H9 (cell line): ENCODE results near the gene NPAS3. TPM values are rescaled to one million over a fixed set of nuclear protein-coding genes. Genes with fewer than 3 reads are reported as not detected.

Experiments
- DNase-seq: peaks from one replicate; pipeline ENCODE4 v3.0.0-alpha.2; 2017
- H2AFZ ChIP-seq: one replicate; pipeline ENCODE4 v1.6.1; 2013; ENCODE audit warnings: mild to moderate bottlenecking, low read length, control low read depth, moderate library complexity
- H2AK5ac ChIP-seq: 2 replicates; pipeline ENCODE4 v1.6.1; 2013; ENCODE audit warnings: low read length, control low read depth, mixed read lengths; ENCODE audit not compliant: insufficient read length
- H2BK120ac ChIP-seq: one replicate; pipeline ENCODE4 v1.6.1; 2013; ENCODE audit warnings: low read depth, mild to moderate bottlenecking, low read length, control low read depth, inconsistent platforms; ENCODE audit not compliant: poor library complexity, severe bottlenecking
- H2BK12ac ChIP-seq: 2 replicates; pipeline ENCODE4 v1.6.1; 2013; ENCODE audit warnings: low read length, control low read depth, mixed read lengths, low read depth; ENCODE audit not compliant: insufficient read length
- H2BK15ac ChIP-seq: 2 replicates; pipeline ENCODE4 v1.6.1; 2013; ENCODE audit warnings: low read depth, low read length, control low read depth
- H2BK20ac ChIP-seq: one replicate; pipeline ENCODE4 v1.6.1; 2013; ENCODE audit warnings: low read depth, mild to moderate bottlenecking, low read length, control low read depth, inconsistent platforms; ENCODE audit not compliant: poor library complexity, severe bottlenecking
- H2BK5ac ChIP-seq: 2 replicates; pipeline ENCODE4 v1.6.1; 2013; ENCODE audit warnings: low read length, control low read depth, mixed read lengths; ENCODE audit not compliant: insufficient read length
- H3K14ac ChIP-seq: 2 replicates; pipeline ENCODE4 v1.6.1; 2013; ENCODE audit warnings: low read length, control low read depth; ENCODE audit not compliant: insufficient read depth
- H3K18ac ChIP-seq: 2 replicates; pipeline ENCODE4 v1.6.1; 2013; ENCODE audit warnings: low read depth, mild to moderate bottlenecking, mixed read lengths, low read length, control low read depth; ENCODE audit not compliant: insufficient read length
- H3K23ac ChIP-seq: 2 replicates; pipeline ENCODE4 v1.6.1; 2013; ENCODE audit warnings: low read length, control low read depth, mixed read lengths, low read depth; ENCODE audit not compliant: insufficient read length
- H3K23me2 ChIP-seq: 2 replicates; pipeline ENCODE4 v1.6.1; 2013; ENCODE audit warnings: low read depth, mild to moderate bottlenecking, mixed read lengths, low read length, control low read depth; ENCODE audit not compliant: insufficient read length, poor library complexity, severe bottlenecking
- H3K27ac ChIP-seq: 2 replicates; pipeline ENCODE4 v1.5.1; 2013; ENCODE audit warnings: low read length, control low read depth, mixed read lengths, low read depth; ENCODE audit not compliant: insufficient read length
- H3K27me3 ChIP-seq: 2 replicates; pipeline ENCODE4 v1.6.1; 2013; ENCODE audit warnings: low read length, control low read depth, inconsistent platforms; ENCODE audit not compliant: insufficient read depth
- H3K4ac ChIP-seq: 2 replicates; pipeline ENCODE4 v1.6.1; 2013; ENCODE audit warnings: low read depth, mild to moderate bottlenecking, control low read depth, inconsistent platforms, low read length, moderate library complexity
- H3K4me1 ChIP-seq: 2 replicates; pipeline ENCODE4 v1.6.1; 2013; ENCODE audit warnings: low read length, control low read depth, inconsistent platforms; ENCODE audit not compliant: insufficient read depth
- H3K4me2 ChIP-seq: 2 replicates; pipeline ENCODE4 v1.6.1; 2013; ENCODE audit warnings: low read length, control low read depth, mixed read lengths; ENCODE audit not compliant: insufficient read length, insufficient read depth
- H3K56ac ChIP-seq: 2 replicates; pipeline ENCODE4 v1.6.1; 2013; ENCODE audit warnings: low read depth, mild to moderate bottlenecking, mixed read lengths, low read length, control low read depth; ENCODE audit not compliant: insufficient read length
- H3K79me1 ChIP-seq: 2 replicates; pipeline ENCODE4 v1.6.1; 2013; ENCODE audit warnings: low read depth, mild to moderate bottlenecking, moderate library complexity, low read length, control low read depth, inconsistent platforms; ENCODE audit not compliant: insufficient read depth, poor library complexity, severe bottlenecking
- H3K79me2 ChIP-seq: 2 replicates; pipeline ENCODE4 v1.6.1; 2013; ENCODE audit warnings: low read length, control low read depth, inconsistent platforms; ENCODE audit not compliant: insufficient read depth
- H3K9ac ChIP-seq: 2 replicates; pipeline ENCODE4 v1.6.1; 2013; ENCODE audit warnings: low read length, control low read depth, mixed read lengths; ENCODE audit not compliant: insufficient read length; ENCODE audit errors: extremely low read depth
- H3K9me3 ChIP-seq: one replicate; pipeline ENCODE4 v1.6.1; 2013; ENCODE audit warnings: low read depth, low read length, inconsistent platforms; ENCODE audit not compliant: control insufficient read depth
- H3T11ph ChIP-seq: one replicate; pipeline ENCODE4 v1.6.1; 2013; ENCODE audit warnings: mild to moderate bottlenecking, low read length, control low read depth, inconsistent platforms
- H4K20me1 ChIP-seq: one replicate; pipeline ENCODE4 v1.6.1; 2013; ENCODE audit not compliant: control insufficient read depth, insufficient read length, insufficient read depth
- H4K5ac ChIP-seq: 2 replicates; pipeline ENCODE4 v1.6.1; 2013; ENCODE audit warnings: low read depth, mild to moderate bottlenecking, mixed read lengths, low read length, control low read depth; ENCODE audit not compliant: insufficient read length
- H4K8ac ChIP-seq: replicated peaks from 2 replicates; pipeline ENCODE4 v1.6.1; 2013; ENCODE audit warnings: low read length, control low read depth, mixed read lengths, low read depth; ENCODE audit not compliant: insufficient read length
- H4K91ac ChIP-seq: 2 replicates; pipeline ENCODE4 v1.6.1; 2013; ENCODE audit warnings: low read depth, mild to moderate bottlenecking, moderate library complexity, mixed read lengths, low read length, control low read depth; ENCODE audit not compliant: insufficient read length
- H3K27ac Mint-ChIP-seq, 3 experiments: 2 replicates in 2 of 3; 3 replicates in 1 of 3; pipeline ENCODE4 v1.8.0; 2020 to 2021; ENCODE audit warnings: mixed read lengths in 3 of 3, mild to moderate bottlenecking in 1 of 3, moderate library complexity in 1 of 3
- H3K27me3 Mint-ChIP-seq: 2 replicates; pipeline ENCODE4 v1.8.0; 2021; ENCODE audit warnings: low read depth, mild to moderate bottlenecking, moderate library complexity, mixed read lengths
- H3K36me3 Mint-ChIP-seq, 3 experiments: 2 replicates in 2 of 3; 3 replicates in 1 of 3; pipeline ENCODE4 v1.8.0; 2020 to 2021; ENCODE audit warnings: low read depth in 3 of 3, mixed read lengths in 3 of 3; ENCODE audit not compliant: insufficient read depth in 1 of 3
- H3K4me1 Mint-ChIP-seq, 2 experiments: 2 replicates each; pipeline ENCODE4 v1.8.0; 2020; ENCODE audit warnings: mixed read lengths in 2 of 2
- H3K4me3 Mint-ChIP-seq, 2 experiments: 2 replicates in 1 of 2; 3 replicates in 1 of 2; pipeline ENCODE4 v1.8.0; 2020 to 2021; ENCODE audit warnings: mild to moderate bottlenecking in 2 of 2, mixed read lengths in 2 of 2, moderate library complexity in 1 of 2
- H3K9me3 Mint-ChIP-seq, 2 experiments: 2 replicates in 1 of 2; 3 replicates in 1 of 2; pipeline ENCODE4 v1.8.0; 2020; ENCODE audit warnings: mild to moderate bottlenecking in 2 of 2, mixed read lengths in 2 of 2, moderate library complexity in 1 of 2
- CTCF ChIP-seq: fragments of 200-600 bp; sonication (generic); conservative IDR thresholded peaks from 3 replicates; pipeline ENCODE4 v1.8.0; 2021; ENCODE audit warnings: antibody characterized with exemption, mild to moderate bottlenecking
- WGBS: extraction: QIAGEN DNeasy Blood & Tissue Kit; methylation state at CpG from one replicate; pipeline ENCODE4 v1.1.7; 2013; ENCODE audit warnings: missing lambda C conversion rate, low lambda C conversion rate, mixed read lengths; ENCODE audit not compliant: insufficient read length; ENCODE audit errors: extremely low coverage; 5-methylcytosine and 5-hydroxymethylcytosine counted together
- total RNA-seq: library from RNA; stranded (reverse); gene quantifications from 2 replicates; pipeline ENCODE4 v1.2.1, GENCODE V29; 2021

Gene NPAS3
- total RNA-seq, 1 experiment from 2014 or later, result 0.17 TPM

GRCh38 chr14:33118668-33119067 is 180.0 kb downstream of the NPAS3 start:
- no peak overlapping the region for H3K27ac ChIP-seq
- no peak overlapping the region for H3K14ac ChIP-seq
- no peaks in the 10 kb centered on the region for H3K9me3 ChIP-seq
- Mint-ChIP-seq H3K9me3 (no peaks in the 10 kb centered on the region), H3K4me1 (no peaks in the 10 kb centered on the region), H3K4me3 (no peak overlapping the region), H3K27ac (no peak overlapping the region), H3K36me3 (no peaks in the 10 kb centered on the region), H3K27me3 (no peaks in the 10 kb centered on the region)
- no peak overlapping the region for H2AK5ac ChIP-seq
- no peak overlapping the region for H2BK120ac ChIP-seq
- no peaks in the 10 kb centered on the region for H3K27me3 ChIP-seq
- no peak for DNase-seq
- H4K5ac ChIP-seq, result no peak overlapping the region
- no CpG with 5 or more reads among the region's 1 CpG for WGBS
- no peak overlapping the region for H2AFZ ChIP-seq
- H4K91ac ChIP-seq, result no peak overlapping the region
- H2BK5ac ChIP-seq, result no peak overlapping the region
- no peak overlapping the region for H2BK15ac ChIP-seq
- no peak overlapping the region for H3K4ac ChIP-seq
- no peak overlapping the region for H2BK20ac ChIP-seq
- H3K23me2 ChIP-seq, result no peaks in the 10 kb centered on the region
- H4K8ac ChIP-seq, result no peak overlapping the region
- H3K18ac ChIP-seq, result no peak overlapping the region
- TF ChIP-seq CTCF, result no peak
- no peaks in the 10 kb centered on the region for H3K79me2 ChIP-seq
- no peak overlapping the region for H3K9ac ChIP-seq
- H3K56ac ChIP-seq, result no peak overlapping the region
- H3K4me1 ChIP-seq, result no peaks in the 10 kb centered on the region; the same call in 1 of the 2 replicates
- H4K20me1 ChIP-seq, result no peaks in the 10 kb centered on the region
- H3K23ac ChIP-seq, result no peak overlapping the region
- no peak overlapping the region for H3K4me2 ChIP-seq
- no peaks in the 10 kb centered on the region for H3K79me1 ChIP-seq
- no peak overlapping the region for H2BK12ac ChIP-seq
- no peak overlapping the region for H3T11ph ChIP-seq
